IMR-90 (cell line): Measurements from ENCODE around the gene FCRL6. TPM values are rescaled to one million over a fixed set of nuclear protein-coding genes. Genes with fewer than 3 reads are reported as not detected.

Source experiments
- ATAC-seq: fragments of 200-7000 bp; cut with Tn5 transposase; 2 replicates; pipeline ENCODE4 v1.9.1; 2020; ENCODE audit warnings: low read depth, mild to moderate bottlenecking, moderate library complexity
- BruUV-seq: library from RNA; stranded (reverse); fragments of 400-500 nt; replicated peaks from 2 replicates; lab custom pipeline; 2021; lab: Mats Ljungman, UMichigan
- CTCF ChIA-PET: fragments of 300-600 bp; formaldehyde crosslinking; extraction: SDS; loops from one replicate; lab custom pipeline; 2021; ENCODE audit warnings: antibody characterized with exemption; lab: Yijun Ruan, JAX
- POLR2A ChIA-PET: fragments of 300-600 bp; sonication (Branson Sonifier 250); formaldehyde crosslinking; loops from one replicate; lab custom pipeline; 2022; ENCODE audit warnings: antibody characterized with exemption; ENCODE audit not compliant: unreplicated experiment; lab: Charles Lee
- DNase-seq: peaks from one replicate; pipeline ENCODE4 v3.0.0; 2013
- H2AFZ ChIP-seq: replicated peaks from 2 replicates; pipeline ENCODE3; 2013; ENCODE audit warnings: low read length, mild to moderate bottlenecking; ENCODE audit not compliant: poor library complexity
- H2AK5ac ChIP-seq: 2 replicates; pipeline ENCODE4 v1.6.1; 2013; ENCODE audit warnings: low read depth, low read length, inconsistent platforms
- H2AK9ac ChIP-seq: replicated peaks from 2 replicates; pipeline ENCODE3; 2013; ENCODE audit warnings: mild to moderate bottlenecking, low read depth, low read length, moderate library complexity; ENCODE audit not compliant: poor library complexity
- H2BK120ac ChIP-seq: 2 replicates; pipeline ENCODE4 v1.6.1; 2013; ENCODE audit warnings: low read depth, low read length, inconsistent platforms
- H2BK15ac ChIP-seq: 3 replicates; pipeline ENCODE4 v1.6.1; 2013; ENCODE audit warnings: low read depth, low read length, inconsistent platforms
- H2BK20ac ChIP-seq: 2 replicates; pipeline ENCODE4 v1.6.1; 2013; ENCODE audit warnings: low read depth, mild to moderate bottlenecking, inconsistent platforms, low read length, moderate library complexity
- H2BK5ac ChIP-seq: 2 replicates; pipeline ENCODE4 v1.6.1; 2013; ENCODE audit warnings: mild to moderate bottlenecking, low read depth, low read length, inconsistent platforms; ENCODE audit not compliant: poor library complexity, severe bottlenecking
- H3K14ac ChIP-seq: replicated peaks from 2 replicates; pipeline ENCODE4 v1.6.1; 2013; ENCODE audit warnings: low read depth, low read length, inconsistent platforms
- H3K18ac ChIP-seq: 2 replicates; pipeline ENCODE4 v1.6.1; 2013; ENCODE audit warnings: low read depth, low read length, control low read depth
- H3K23ac ChIP-seq: 2 replicates; pipeline ENCODE4 v1.6.1; 2013; ENCODE audit warnings: low read depth, low read length, inconsistent platforms
- H3K27ac ChIP-seq: 2 replicates; pipeline ENCODE4 v1.5.1; 2013; ENCODE audit warnings: mild to moderate bottlenecking, control low read depth, low read length; ENCODE audit not compliant: insufficient read depth
- H3K27me3 ChIP-seq: 2 replicates; pipeline ENCODE4 v1.6.1; 2013; ENCODE audit warnings: low read length; ENCODE audit not compliant: control insufficient read depth, insufficient read depth
- H3K36me3 ChIP-seq: 2 replicates; pipeline ENCODE4 v1.6.1; 2013; ENCODE audit warnings: low read length, mixed read lengths; ENCODE audit not compliant: control insufficient read depth, insufficient read depth
- H3K4ac ChIP-seq: 2 replicates; pipeline ENCODE4 v1.6.1; 2013; ENCODE audit warnings: low read depth, low read length, inconsistent platforms
- H3K4me1 ChIP-seq: 2 replicates; pipeline ENCODE4 v1.6.1; 2013; ENCODE audit warnings: low read length, mixed read lengths; ENCODE audit not compliant: control insufficient read depth, insufficient read depth
- H3K4me2 ChIP-seq: 2 replicates; pipeline ENCODE4 v1.6.1; 2013; ENCODE audit warnings: low read depth, mild to moderate bottlenecking, control low read depth, low read length, moderate library complexity
- H3K4me3 ChIP-seq: 2 replicates; pipeline ENCODE4 v1.5.1; 2013; ENCODE audit warnings: low read depth, mild to moderate bottlenecking, control low read depth, low read length, moderate library complexity; ENCODE audit not compliant: insufficient read depth
- H3K56ac ChIP-seq: 2 replicates; pipeline ENCODE4 v1.6.1; 2013; ENCODE audit warnings: low read length, inconsistent platforms; ENCODE audit not compliant: insufficient read depth; ENCODE audit errors: extremely low read depth
- H3K79me1 ChIP-seq, 2 experiments: 2 replicates each; pipeline ENCODE4 v1.6.1; 2013; ENCODE audit warnings: low read length in 2 of 2, inconsistent platforms in 1 of 2, low read depth in 1 of 2
- H3K9ac ChIP-seq: 2 replicates; pipeline ENCODE4 v1.6.1; 2013; ENCODE audit warnings: low read depth, low read length, control low read depth
- H3K9me1 ChIP-seq: 2 replicates; pipeline ENCODE4 v1.6.1; 2013; ENCODE audit warnings: low read length, inconsistent platforms; ENCODE audit not compliant: insufficient read depth
- H3K9me3 ChIP-seq: 2 replicates; pipeline ENCODE4 v1.6.1; 2013; ENCODE audit warnings: low read length; ENCODE audit not compliant: control insufficient read depth, insufficient read depth
- H4K20me1 ChIP-seq: 2 replicates; pipeline ENCODE4 v1.6.1; 2013; ENCODE audit warnings: low read length, inconsistent platforms; ENCODE audit not compliant: insufficient read depth
- H4K5ac ChIP-seq: 2 replicates; pipeline ENCODE4 v1.6.1; 2013; ENCODE audit warnings: mild to moderate bottlenecking, low read depth, low read length, control low read depth
- H4K8ac ChIP-seq, 2 experiments: 2 replicates each; pipeline ENCODE4 v1.6.1; 2013; ENCODE audit warnings: low read depth in 2 of 2, low read length in 2 of 2, control low read depth in 1 of 2, inconsistent platforms in 1 of 2
- H4K91ac ChIP-seq: 2 replicates; pipeline ENCODE4 v1.6.1; 2013; ENCODE audit warnings: low read depth, low read length, inconsistent platforms; ENCODE audit not compliant: insufficient read depth
- CEBPB ChIP-seq: IDR thresholded peaks from 2 replicates; pipeline ENCODE4 v1.6.1; 2012; ENCODE audit warnings: low read depth, low read length, improper control_type of control experiment
- WGBS, 2 experiments: methylation state at CpG; one replicate each; pipeline versions ENCODE4 v1.1.5 to v1.1.7; 2013; ENCODE audit warnings: missing lambda C conversion rate in 2 of 2; ENCODE audit not compliant: insufficient read length in 1 of 2; ENCODE audit errors: extremely low coverage in 2 of 2; 5-methylcytosine and 5-hydroxymethylcytosine counted together
- dilution Hi-C: fragments of 300-500 bp; cut with HindIII; formaldehyde crosslinking; loops from one replicate; pipeline ENCODE4 v1.14.3; 2018; ENCODE audit warnings: low sequenced_read_pairs; ENCODE audit not compliant: unreplicated experiment
- in situ Hi-C: fragments of 300-500 bp; cut with MboI; formaldehyde crosslinking; loops from 3 replicates; pipeline ENCODE4 v1.14.3; 2019; ENCODE audit warnings: low sequenced_read_pairs, inconsistent platforms, mixed read lengths
- intact Hi-C: fragments of 100-400 bp; cut with micrococcal nuclease; formaldehyde crosslinking; loops from 2 replicates; pipeline ENCODE4 v1.10.0; 2022
- polyA plus RNA-seq, 3 experiments: library from polyadenylated mRNA; depleted of rRNA; stranded (reverse); fragments of >200 nt; gene quantifications; 2 replicates each; pipeline ENCODE4 v1.2.3, GENCODE V29; 2012; ENCODE audit warnings: low replicate concordance in 1 of 3
- total RNA-seq: library from RNA; depleted of rRNA; stranded (reverse); fragments of >200 nt; gene quantifications from 2 replicates; pipeline ENCODE4 v1.2.3, GENCODE V29; 2012

Gene FCRL6
- total and polyA plus RNA-seq, 2 of the 4 experiments (the other 2 are of a cell fraction), result not detected

DNA sequence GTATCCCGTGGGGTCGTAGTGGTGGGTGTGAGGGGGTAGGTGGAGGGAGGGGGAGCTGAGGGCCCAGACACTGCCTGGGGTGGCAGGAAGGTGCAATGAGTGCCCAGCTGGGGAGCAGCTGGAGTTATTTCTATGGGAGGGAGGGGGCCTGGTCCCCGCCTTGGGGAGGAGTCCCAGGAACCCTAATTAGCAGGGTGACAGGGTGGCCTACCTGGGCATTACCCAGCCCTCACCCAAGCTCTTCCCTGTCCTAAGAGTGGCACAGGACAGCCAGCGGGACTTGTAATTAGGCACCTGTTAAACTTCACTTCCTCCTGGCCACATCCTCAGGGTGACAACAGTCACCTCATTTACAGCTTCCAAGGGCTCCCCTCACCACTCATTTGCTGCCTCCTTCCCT lies 60.4 kb downstream of the FCRL6 start, which contains the start of gene VSIG8:
Gene VSIG8, minus strand, starts transcription at position 101 of the 400 bp plus-strand sequence. CDS start 136 bp downstream, outside the sequence.
- Histone ChIP-seq H3K4me1 (no peaks in the 10 kb centered on the region; the same call in 1 of the 2 replicates), H3K9me1 (0 out of 2 replicates have a peak, but pooled peaks cover 7% of the 10 kb centered on the region), H3K27me3 (peaks cover 2% of the 10 kb centered on the region; the same call in 1 of the 2 replicates), H3K4ac (no peak within 1 kb of the TSS), H3K36me3 (no peaks in the 10 kb centered on the region), H3K4me3 (no peak within 1 kb of the TSS), H2AK5ac (no peak within 1 kb of the TSS), H2BK5ac (no peak within 1 kb of the TSS), H3K9ac (no peak within 1 kb of the TSS), H2AFZ (no peak within 1 kb of the TSS), H3K23ac (no peak within 1 kb of the TSS), H3K18ac (no peak within 1 kb of the TSS), H4K91ac (no peak within 1 kb of the TSS), H4K20me1 (no peaks in the 10 kb centered on the region), H3K56ac (no peak within 1 kb of the TSS), H2BK120ac (no peak within 1 kb of the TSS), H3K79me1 (no peaks in the 10 kb centered on the region), H3K27ac (no peak within 1 kb of the TSS), H2BK15ac (no peak within 1 kb of the TSS), H2AK9ac (no peak within 1 kb of the TSS), H3K14ac (no peak within 1 kb of the TSS), H4K5ac (no peak within 1 kb of the TSS), H4K8ac (no peak within 1 kb of the TSS), H3K4me2 (no peak within 1 kb of the TSS), H2BK20ac (no peak within 1 kb of the TSS), H3K9me3 (no peaks in the 10 kb centered on the region)
- BruUV-seq, result no TSS peak
- dilution Hi-C loops (no loop called here), intact Hi-C loops (no loop called here), in situ Hi-C loops (no loop called here)
- WGBS, 2 experiments, result no CpG with 5 or more reads among the region's 4 CpGs
- TF ChIP-seq CEBPB, result no peak
- no peak for ATAC-seq
- no peak for DNase-seq
- POLR2A ChIA-PET, result no interaction called here
- CTCF ChIA-PET, result no interaction called here
